T-helper 2 cell treated with Interferon-gamma antibody and Interleukin-4, amounts not matched to agents 100 ng/mL and 5 ng/mL, for 36 hours (primary cell): Measurements from ENCODE around the gene KRTAP4-3. TPM values are rescaled to one million over a fixed set of nuclear protein-coding genes. Genes with fewer than 3 reads are reported as not detected.
"Not testable (repeated sequence)": the region's sequence is repeated elsewhere in the genome, so short reads cannot be mapped to it uniquely, and the experiment has no call there.

Experiments
- intact Hi-C: fragments of 100-400 bp; cut with micrococcal nuclease; formaldehyde crosslinking; loops from one replicate; pipeline ENCODE4 v1.15.1; 2023
- total RNA-seq: library from RNA; stranded (reverse); gene quantifications from 2 replicates; pipeline ENCODE4 v1.2.3, GENCODE V29; 2022

Gene KRTAP4-3
- total RNA-seq, 1 donor from 2014 or later: not detected

- intact Hi-C loops: no loop called here
These were observed 14.2 kb downstream of the KRTAP4-3 start for GRCh38 chr17:41153856-41154255.

DNA sequence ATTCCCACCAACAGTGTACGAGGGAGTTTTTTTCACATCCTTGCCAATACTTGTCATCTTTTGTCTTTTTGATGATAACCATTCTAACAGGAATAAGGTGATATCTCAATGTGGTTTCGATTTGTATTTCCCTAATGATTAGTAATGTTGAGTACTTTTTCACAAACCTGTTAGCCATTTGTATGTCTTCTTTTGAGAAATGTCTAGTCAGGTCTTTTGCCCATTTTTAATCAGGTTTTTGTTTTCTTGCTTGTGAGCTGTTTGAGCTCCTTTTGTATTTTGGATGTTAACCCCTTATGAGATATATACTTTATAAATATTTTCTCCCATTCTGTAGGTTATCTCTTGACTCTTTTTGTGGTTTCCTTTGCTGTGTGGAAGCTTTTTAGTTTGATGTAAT lies 16.5 kb downstream of the KRTAP4-3 start:
- intact Hi-C loops: no loop called here

GRCh38 chr17:41150026-41150425 lies 18.0 kb downstream of the KRTAP4-3 start:
- intact Hi-C loops: no loop called here

DNA sequence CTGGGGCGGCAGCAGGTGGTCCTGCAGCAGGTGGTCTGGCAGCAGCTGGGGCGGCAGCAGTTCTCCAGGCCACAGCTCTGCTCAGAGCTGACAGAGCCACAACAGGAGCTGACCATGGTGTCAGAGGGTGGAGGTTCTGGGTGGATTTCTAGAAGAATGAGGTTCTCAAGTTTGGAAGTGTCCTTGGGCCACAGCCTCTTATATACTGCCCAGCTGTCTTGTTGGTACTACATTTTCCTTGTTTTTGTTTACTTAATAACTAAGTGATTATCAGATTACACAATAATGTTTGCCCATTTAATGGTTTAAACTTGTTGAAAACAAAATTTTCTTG lies 18.4 kb downstream of the KRTAP4-3 start, which contains the start of gene KRTAP4-5:
KRTAP4-5 (minus strand) TSS at position 174 of the 334 bp plus-strand sequence; CDS start at position 116, 58 bp downstream.
- intact Hi-C loops: no loop called here

GRCh38 chr17:41148971-41149651 lies 18.9 kb downstream of the KRTAP4-3 start:
- intact Hi-C loops: not testable (repeated sequence)

GRCh38 chr17:41147531-41148204 lies 20.4 kb downstream of the KRTAP4-3 start:
- intact Hi-C loops: no loop called here

- intact Hi-C loops: no loop called here
These were observed 22.8 kb downstream of the KRTAP4-3 start for GRCh38 chr17:41145261-41145660.

GRCh38 chr17:41144846-41145245 lies 23.2 kb downstream of the KRTAP4-3 start:
- intact Hi-C loops: no loop called here

DNA sequence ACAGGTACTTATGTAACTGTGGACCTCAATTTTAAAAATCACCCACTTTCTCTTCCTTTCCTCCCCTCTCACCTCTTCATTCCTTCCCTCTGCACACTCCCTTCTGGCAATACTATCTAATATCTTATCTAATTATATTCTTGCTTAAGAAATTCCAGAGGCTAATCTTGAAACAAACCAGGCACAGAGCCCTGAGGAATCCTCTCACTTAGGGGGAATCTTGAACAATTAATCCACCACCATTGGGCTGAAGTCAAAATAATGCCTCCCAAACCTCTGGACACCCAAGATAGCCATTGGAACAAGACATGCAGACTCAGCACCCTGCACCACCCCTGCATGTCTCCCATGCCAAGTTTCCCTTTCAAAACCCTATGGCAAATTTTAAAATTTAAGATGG lies 26.7 kb downstream of the KRTAP4-3 start:
- intact Hi-C loops: no loop called here

DNA sequence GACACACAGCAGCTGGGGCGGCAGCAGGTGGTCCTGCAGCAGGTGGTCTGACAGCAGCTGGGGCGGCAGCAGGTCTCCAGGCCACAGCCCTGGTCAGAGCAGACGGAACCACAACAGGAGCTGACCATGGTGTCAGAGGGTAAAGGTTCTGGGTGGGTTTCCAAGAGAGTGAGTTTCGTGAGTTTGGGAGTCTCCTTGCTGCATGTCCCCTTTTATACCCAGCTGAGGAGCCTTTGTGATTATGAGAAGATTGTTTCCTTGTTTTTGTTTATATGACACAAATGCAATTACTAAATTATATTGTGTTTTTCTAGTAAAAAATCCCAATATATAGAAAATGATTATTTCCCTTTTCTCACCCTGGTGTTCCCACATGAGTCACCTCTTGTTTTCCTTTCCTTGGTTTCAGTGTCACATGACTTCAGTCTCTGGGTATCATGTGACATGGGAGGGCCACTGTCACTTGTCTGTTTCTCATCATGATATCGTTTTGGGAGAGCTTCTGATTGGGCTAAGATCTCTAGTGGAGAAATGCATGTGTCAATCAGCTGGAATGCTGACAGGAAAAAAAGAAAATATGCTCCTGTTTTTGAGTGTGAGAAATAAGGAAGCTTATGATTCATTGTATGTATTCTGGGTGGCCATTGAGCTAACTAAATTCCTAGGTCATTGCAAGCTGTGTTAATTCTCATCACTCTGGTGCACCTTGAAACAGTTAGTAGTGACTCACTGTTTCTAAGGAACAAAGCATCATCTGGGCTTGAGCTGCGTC lies 27.5 kb downstream of the KRTAP4-3 start, which contains the start of gene KRTAP4-6:
KRTAP4-6 (minus strand) TSS at position 185 of the 772 bp plus-strand sequence; CDS start at position 128, 57 bp downstream.
- intact Hi-C loops: no loop called here

GRCh38 chr17:41139865-41140264 lies 28.2 kb downstream of the KRTAP4-3 start:
- intact Hi-C loops: not testable (repeated sequence)

DNA sequence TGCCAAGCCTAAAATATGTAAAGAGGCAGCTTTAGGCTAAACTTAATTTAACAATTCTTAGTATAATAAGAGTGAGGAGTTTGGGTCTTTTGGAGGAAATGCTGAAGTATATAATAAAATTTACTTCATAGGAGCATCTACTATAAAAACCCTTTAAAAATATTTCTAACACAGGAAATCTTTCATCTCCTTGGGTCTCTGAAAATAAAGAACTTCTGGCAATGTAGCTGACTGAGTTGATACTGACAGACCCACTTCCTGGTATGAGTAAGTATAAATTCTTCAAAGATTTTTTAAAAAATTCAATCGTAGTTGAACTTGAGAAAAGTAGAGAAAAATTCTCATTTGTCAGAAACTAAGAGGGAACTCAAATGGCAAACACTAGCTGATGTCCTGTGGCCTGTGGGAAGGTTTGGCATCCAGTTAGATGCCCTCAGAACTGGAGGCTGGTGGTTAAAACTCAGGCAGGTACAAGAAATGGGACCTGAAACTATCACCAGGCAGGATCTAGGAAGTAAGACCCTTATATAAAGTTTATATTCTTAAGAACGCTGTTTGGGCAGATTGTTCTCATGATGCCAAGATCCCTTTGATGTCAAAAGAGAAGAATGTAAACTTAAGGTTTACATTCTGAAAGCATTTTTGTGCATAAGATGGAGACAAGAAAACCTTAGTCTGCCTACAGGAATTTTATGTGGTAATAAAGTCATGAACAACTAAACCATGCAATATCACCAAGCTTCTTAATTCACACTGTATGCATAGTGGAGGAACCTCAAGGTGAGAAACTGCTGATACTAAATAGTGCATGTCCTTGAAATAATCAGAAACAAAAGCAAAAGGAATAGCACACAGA lies 33.9 kb downstream of the KRTAP4-3 start:
- intact Hi-C loops: no loop called here

GRCh38 chr17:41131979-41132378 lies 36.0 kb downstream of the KRTAP4-3 start:
- intact Hi-C loops: no loop called here

GRCh38 chr17:41127371-41127770 lies 40.6 kb downstream of the KRTAP4-3 start:
- intact Hi-C loops: no loop called here

- intact Hi-C loops: no loop called here
These were observed 41.6 kb downstream of the KRTAP4-3 start for GRCh38 chr17:41126412-41126811.

DNA sequence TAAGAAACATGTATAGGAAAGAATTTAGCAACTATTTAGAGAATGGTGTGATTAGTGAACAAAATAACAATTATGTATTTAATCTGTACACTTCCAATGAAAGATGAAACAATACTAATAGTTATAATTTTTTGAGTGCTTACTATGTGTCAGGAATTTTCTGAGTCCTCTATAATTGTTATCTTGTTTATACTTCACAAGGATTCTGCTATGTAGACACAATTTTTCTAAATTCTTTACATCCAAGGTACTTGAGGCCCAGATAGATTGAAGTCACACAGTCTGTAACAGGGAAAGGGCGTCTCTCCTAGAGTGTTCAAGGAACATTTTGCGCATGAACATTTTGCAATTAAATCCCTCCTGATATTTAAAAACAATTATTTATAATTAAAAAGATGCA lies 43.0 kb downstream of the KRTAP4-3 start:
- intact Hi-C loops: no loop called here

DNA sequence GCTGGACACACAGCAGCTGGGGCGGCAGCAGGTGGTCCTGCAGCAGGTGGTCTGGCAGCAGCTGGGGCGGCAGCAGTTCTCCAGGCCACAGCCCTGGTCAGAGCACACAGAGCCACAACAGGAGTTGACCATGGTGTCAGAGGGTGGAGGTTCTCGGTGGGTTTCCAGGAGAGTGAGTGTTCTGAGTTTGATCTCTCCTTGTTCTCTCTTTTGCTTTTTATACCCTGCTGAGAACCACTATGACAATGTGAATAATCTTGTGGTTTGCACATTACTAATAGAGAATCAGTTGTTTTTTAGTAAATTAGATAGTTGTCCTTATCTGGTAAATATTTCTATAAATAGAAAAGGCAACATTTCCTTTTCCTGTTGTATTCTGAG lies 44.0 kb downstream of the KRTAP4-3 start, which contains the start of gene KRTAP4-12:
KRTAP4-12 (minus strand) TSS at position 192 of the 381 bp plus-strand sequence; CDS start at position 132, 60 bp downstream.
- intact Hi-C loops: not testable (repeated sequence)

- intact Hi-C loops: not testable (repeated sequence)
These were observed 44.6 kb downstream of the KRTAP4-3 start for GRCh38 chr17:41123292-41123990.

GRCh38 chr17:41121742-41122141 lies 46.3 kb downstream of the KRTAP4-3 start:
- intact Hi-C loops: no loop called here
